DMS53 treated with DMSO at 0.1 percent for 48 hours (cell line): ENCODE results near the gene SH3RF1.
A peak's percentile ranks its signal among the peaks of the same experiment; 100 is the strongest.
"Not testable (repeated sequence)": the region's sequence is repeated elsewhere in the genome, so short reads cannot be mapped to it uniquely, and the experiment has no call there.

Experiments
- DNase-seq: peaks from one replicate; lab custom pipeline; 2025; ENCODE audit not compliant: unreplicated experiment; lab: John Stamatoyannopoulos, UW

SH3RF1 gene

GRCh38 chr4:169270810-169271691, at the start of gene SH3RF1:
SH3RF1 (minus strand) TSS chr4:169270956; CDS start chr4:169269212, 1,744 bp downstream.
- peak; percentile 28 for DNase-seq

GRCh38 chr4:169315530-169316343, 45.0 kb upstream of the SH3RF1 start:
- DNase-seq: no peak

GRCh38 chr4:169314906-169315305, 44.1 kb upstream of the SH3RF1 start:
- peak; percentile 65 for DNase-seq

GRCh38 chr4:169313732-169314131, 43.0 kb upstream of the SH3RF1 start:
- DNase-seq: peak; percentile 3

GRCh38 chr4:169312690-169313422, 42.1 kb upstream of the SH3RF1 start:
- no peak for DNase-seq

- peak; percentile 5 for DNase-seq
Measured at GRCh38 chr4:169311643-169312365, 41.0 kb upstream of the SH3RF1 start.

- no peak for DNase-seq
Measured at GRCh38 chr4:169309326-169309967, 38.7 kb upstream of the SH3RF1 start.

- DNase-seq: peak; percentile 70
Measured at GRCh38 chr4:169307576-169307975, 36.8 kb upstream of the SH3RF1 start.

- DNase-seq: no peak
Measured at GRCh38 chr4:169305651-169306050, 34.9 kb upstream of the SH3RF1 start.

GRCh38 chr4:169305173-169305572, 34.4 kb upstream of the SH3RF1 start:
- DNase-seq: no peak

- no peak for DNase-seq
Measured at GRCh38 chr4:169295822-169296221, 25.1 kb upstream of the SH3RF1 start.

GRCh38 chr4:169293343-169294176, 22.8 kb upstream of the SH3RF1 start:
- no peak for DNase-seq

GRCh38 chr4:169287983-169288382, 17.2 kb upstream of the SH3RF1 start:
- DNase-seq: not testable (repeated sequence)

- DNase-seq: no peak
Measured at GRCh38 chr4:169286562-169287301, 16.0 kb upstream of the SH3RF1 start.

GRCh38 chr4:169283114-169283509, 12.4 kb upstream of the SH3RF1 start:
- no peak for DNase-seq

GRCh38 chr4:169282429-169283113, 11.8 kb upstream of the SH3RF1 start:
- peak; percentile 39 for DNase-seq

- DNase-seq: no peak
Measured at GRCh38 chr4:169279108-169279507, 8.4 kb upstream of the SH3RF1 start.

GRCh38 chr4:169278624-169279023, 7.9 kb upstream of the SH3RF1 start:
- no peak for DNase-seq
